GM12801 (cell line): ENCODE results near the gene LGALS12.

ENCODE experiments used
- CTCF ChIP-seq: IDR thresholded peaks from one replicate; pipeline ENCODE4 v1.5.1; 2011; ENCODE audit warnings: control low read depth; ENCODE audit not compliant: insufficient read length; ENCODE audit errors: extremely low read depth

Gene LGALS12

GRCh38 chr11:63551091-63551888, 45.4 kb downstream of the LGALS12 start:
- TF ChIP-seq CTCF, result no peak

- no peak for TF ChIP-seq CTCF
Observed at GRCh38 chr11:63551889-63552266, 46.0 kb downstream of the LGALS12 start.

- TF ChIP-seq CTCF, result no peak
Observed at GRCh38 chr11:63552921-63553320, 47.0 kb downstream of the LGALS12 start.

GRCh38 chr11:63553759-63554158, 47.9 kb downstream of the LGALS12 start:
- TF ChIP-seq CTCF, result no peak

GRCh38 chr11:63554877-63555223, 49.0 kb downstream of the LGALS12 start:
- TF ChIP-seq CTCF, result no peak

GRCh38 chr11:63556404-63557013, 50.6 kb downstream of the LGALS12 start:
- no peak for TF ChIP-seq CTCF

- TF ChIP-seq CTCF, result no peak
Observed at GRCh38 chr11:63557570-63557969, 51.7 kb downstream of the LGALS12 start.
